PFSK-1 (cell line): ENCODE measurements around the gene SLC9A9.

ENCODE experiments used
- FOXP2 ChIP-seq: optimal IDR thresholded peaks from 2 replicates; pipeline ENCODE3; 2011; ENCODE audit warnings: borderline replicate concordance, control low read depth, inconsistent platforms; ENCODE audit not compliant: insufficient read depth; ENCODE audit errors: extremely low read length, extremely low read depth
- POLR2AphosphoS5 ChIP-seq: IDR thresholded peaks from 2 replicates; pipeline ENCODE4 v1.6.1; 2012; ENCODE audit warnings: low read depth, mild to moderate bottlenecking, control low read depth, low read length, moderate library complexity
- REST ChIP-seq, 2 experiments: IDR thresholded peaks; 2 replicates each; pipeline versions ENCODE4 v1.6.1 to v1.8.0; 2011 to 2012; ENCODE audit warnings: low read depth in 2 of 2, low read length in 2 of 2, control low read depth in 1 of 2, inconsistent platforms in 1 of 2, mild to moderate bottlenecking in 1 of 2, moderate library complexity in 1 of 2; ENCODE audit not compliant: insufficient read depth in 1 of 2
- SIN3A ChIP-seq: IDR thresholded peaks from 2 replicates; pipeline ENCODE4 v1.6.1; 2012; ENCODE audit warnings: mild to moderate bottlenecking, low read length, moderate library complexity, borderline replicate concordance; ENCODE audit not compliant: insufficient read depth
- TAF1 ChIP-seq: IDR thresholded peaks from 2 replicates; pipeline ENCODE4 v1.6.1; 2012; ENCODE audit warnings: low read length, control low read depth, borderline replicate concordance; ENCODE audit not compliant: insufficient read depth

- TF ChIP-seq REST (IDR thresholded peaks at IDR 0.05; ENCODE audit: insufficient read depth in 1 of 2, low read depth in 2 of 2, low read length in 2 of 2) (no peak), POLR2AphosphoS5 (no peak), SIN3A (no peak), TAF1 (no peak), FOXP2 (no peak)
These were observed 342.1 kb downstream of the SLC9A9 start for GRCh38 chr3:143506190-143506589.
